ENCODE data around the gene CPNE4.
"Not testable (repeated sequence)": the region's sequence is repeated elsewhere in the genome, so short reads cannot be mapped to it uniquely, and the experiment has no call there.

Gene CPNE4

GRCh38 chr3:131518680-131519079, 516.1 kb downstream of the CPNE4 start:
- no peak for DNase-seq

- DNase-seq = no peak
Observed at GRCh38 chr3:131505421-131505820, 529.4 kb downstream of the CPNE4 start.

GRCh38 chr3:131503320-131503635, 531.5 kb downstream of the CPNE4 start:
- peak; percentile 21 for DNase-seq

GRCh38 chr3:131502530-131503319, 532.1 kb downstream of the CPNE4 start, which contains the start of gene MRPL3:
TSS of gene MRPL3 (minus strand) at chr3:131502971. CDS start at chr3:131502821, 150 bp downstream.
- peak; percentile 95 for DNase-seq

- no peak for DNase-seq
Observed at GRCh38 chr3:131501949-131502348, 532.9 kb downstream of the CPNE4 start.

GRCh38 chr3:131494706-131495105, 540.1 kb downstream of the CPNE4 start:
- no peak for DNase-seq

GRCh38 chr3:131491775-131492174, 543.0 kb downstream of the CPNE4 start:
- DNase-seq = no peak

- no peak for DNase-seq
Observed at GRCh38 chr3:131491084-131491483, 543.7 kb downstream of the CPNE4 start.

- not testable (repeated sequence) for DNase-seq
Observed at GRCh38 chr3:131486545-131486944, 548.3 kb downstream of the CPNE4 start.

- no peak for DNase-seq
Observed at GRCh38 chr3:131485119-131485518, 549.7 kb downstream of the CPNE4 start.

GRCh38 chr3:131484496-131485111, 550.2 kb downstream of the CPNE4 start:
- no peak for DNase-seq

Measured in NCI-H1092 treated with DMSO at 0.1 percent for 48 hours (cell line).